ENCODE results near the gene JAZF1. TPM values are rescaled to one million over a fixed set of nuclear protein-coding genes. Genes with fewer than 3 reads are reported as not detected.

JAZF1 gene
- total and polyA plus RNA-seq, 9 donors = 10.4 to 36.0 (median 19.9) TPM

DNA sequence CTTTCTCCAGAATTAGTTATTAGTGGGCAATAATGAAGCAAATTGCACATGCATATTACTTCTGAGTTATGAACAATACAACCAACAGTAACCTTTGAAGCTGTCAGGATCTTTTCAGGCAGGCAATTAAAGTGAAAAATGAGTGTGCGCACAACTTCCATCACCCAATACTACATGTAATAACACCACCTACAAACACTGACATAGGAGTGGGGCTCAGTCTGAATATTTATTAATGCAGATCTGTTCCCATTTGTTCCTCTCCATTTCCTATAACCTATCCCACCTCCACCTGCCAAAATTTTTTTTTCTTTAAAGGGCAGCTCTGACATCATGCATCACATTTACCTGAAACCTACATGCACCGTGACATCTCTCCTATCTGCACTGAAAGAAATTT, 177.2 kb downstream of the JAZF1 start:
- intact Hi-C loops (cut with DNase I) = no loop called here
- TF ChIP-seq EP300 (IDR thresholded peaks at IDR 0.05) = no peak
- no peak for TF ChIP-seq CTCF (IDR thresholded peaks at IDR 0.05)
- TF ChIP-seq POLR2A (IDR thresholded peaks at IDR 0.05) = no peak
- Histone ChIP-seq H3K9me3 (no peaks in the 10 kb centered on the region), H3K27ac (no peak overlapping the region), H3K36me3 (no peaks in the 10 kb centered on the region), H3K4me1 (ENCODE audit: insufficient read depth) (peaks cover 7% of the 10 kb centered on the region), H3K27me3 (no peaks in the 10 kb centered on the region), H3K4me3 (no peak overlapping the region)
- no peak for DNase-seq
- WGBS, 3 donors = 98 to 99% (median 99%) methylated on average over 2 of the region's 2 CpGs

DNA sequence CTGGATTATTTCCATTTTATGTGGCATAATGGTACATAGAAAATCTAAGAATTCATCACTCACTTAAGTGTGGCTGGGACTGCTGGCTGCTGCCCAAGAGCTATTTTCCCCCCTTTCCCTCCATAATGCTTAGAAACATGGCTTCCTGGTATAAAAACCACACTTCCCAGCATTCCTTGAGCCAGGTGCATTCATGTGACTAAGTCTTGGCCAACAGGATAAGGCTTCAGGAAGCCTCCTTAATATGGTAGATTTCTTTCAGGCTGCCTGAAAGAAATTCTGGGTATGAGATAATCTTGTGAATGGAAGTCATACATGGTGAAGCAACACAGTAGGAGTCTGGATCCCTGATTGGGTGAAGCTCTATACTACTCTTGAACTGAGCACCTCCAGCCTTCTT, 178.0 kb downstream of the JAZF1 start:
- Histone ChIP-seq H3K4me1 (ENCODE audit: insufficient read depth) (peaks cover 7% of the 10 kb centered on the region), H3K27me3 (no peaks in the 10 kb centered on the region), H3K27ac (no peak overlapping the region), H3K9me3 (no peaks in the 10 kb centered on the region), H3K36me3 (no peaks in the 10 kb centered on the region), H3K4me3 (no peak overlapping the region)
- DNase-seq = no peak
- no peak for TF ChIP-seq POLR2A (IDR thresholded peaks at IDR 0.05)
- no peak for TF ChIP-seq CTCF (IDR thresholded peaks at IDR 0.05)
- no peak for TF ChIP-seq EP300 (IDR thresholded peaks at IDR 0.05)
- intact Hi-C loops (cut with DNase I) = no loop called here

GRCh38 chr7:28001896-28002295, 178.7 kb downstream of the JAZF1 start:
- intact Hi-C loops (cut with DNase I) = no loop called here
- no peak for DNase-seq
- Histone ChIP-seq H3K36me3 (no peaks in the 10 kb centered on the region), H3K4me3 (no peak overlapping the region), H3K4me1 (ENCODE audit: insufficient read depth) (peaks cover 7% of the 10 kb centered on the region), H3K9me3 (no peaks in the 10 kb centered on the region), H3K27ac (no peak overlapping the region), H3K27me3 (no peaks in the 10 kb centered on the region)
- no peak for TF ChIP-seq EP300 (IDR thresholded peaks at IDR 0.05)
- TF ChIP-seq POLR2A (IDR thresholded peaks at IDR 0.05) = no peak
- no peak for TF ChIP-seq CTCF (IDR thresholded peaks at IDR 0.05)

DNA sequence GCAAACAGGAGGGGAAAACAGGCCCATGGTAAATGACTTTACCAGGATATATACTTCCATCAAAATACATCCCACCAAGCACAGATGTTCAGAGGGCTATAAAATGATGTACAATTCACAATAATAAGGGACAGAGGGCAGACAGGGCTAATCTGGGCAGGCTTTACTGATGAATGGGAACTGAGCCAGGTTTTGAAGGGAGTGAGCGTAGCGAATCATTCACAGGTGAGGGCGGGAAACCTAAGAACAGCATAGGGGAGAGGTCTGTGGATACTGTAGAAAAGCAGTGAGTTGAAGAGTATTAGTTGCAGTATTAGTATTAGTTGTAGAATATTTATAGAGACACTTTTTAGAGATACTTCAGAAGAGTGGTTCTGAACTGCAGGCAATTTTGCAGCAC, 180.8 kb downstream of the JAZF1 start:
- TF ChIP-seq POLR2A (IDR thresholded peaks at IDR 0.05) = no peak
- TF ChIP-seq CTCF (IDR thresholded peaks at IDR 0.05) = no peak
- no peak for TF ChIP-seq EP300 (IDR thresholded peaks at IDR 0.05)
- no peak for DNase-seq
- WGBS, 3 donors = 98 to 99% (median 99%) methylated on average over 3 of the region's 3 CpGs
- H3K27me3 ChIP-seq = no peaks in the 10 kb centered on the region
- peaks cover 1% of the 10 kb centered on the region for H3K4me1 ChIP-seq (ENCODE audit: insufficient read depth)
- no peak overlapping the region for H3K27ac ChIP-seq
- no peaks in the 10 kb centered on the region for H3K9me3 ChIP-seq
- no peaks in the 10 kb centered on the region for H3K36me3 ChIP-seq
- no peak overlapping the region for H3K4me3 ChIP-seq
- intact Hi-C loops (cut with DNase I) = no loop called here

DNA sequence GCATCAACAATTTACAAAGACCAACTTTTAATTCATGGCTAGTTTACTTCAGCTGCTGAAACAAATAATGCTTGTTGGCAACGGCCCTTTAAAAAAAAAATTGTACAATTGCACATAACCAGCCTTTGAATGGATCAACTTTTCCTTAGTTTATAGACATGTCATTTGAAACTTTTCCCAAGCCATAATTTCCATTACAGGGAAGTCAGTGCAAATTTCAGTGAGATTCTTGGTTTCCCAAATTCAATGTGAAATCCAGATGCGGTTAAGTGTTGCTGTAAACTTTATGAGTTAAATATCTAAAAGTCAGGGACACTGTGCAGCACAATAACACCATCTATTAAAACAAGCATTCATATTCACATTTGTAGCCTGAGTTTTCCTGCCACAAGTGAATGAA, 182.2 kb downstream of the JAZF1 start:
- H3K27me3 ChIP-seq = no peaks in the 10 kb centered on the region
- H3K9me3 ChIP-seq = no peaks in the 10 kb centered on the region
- 21 to 65% (median 53%) methylated on average over 2 of the region's 2 CpGs for WGBS, 3 donors
- TF ChIP-seq POLR2A (IDR thresholded peaks at IDR 0.05) = no peak
- no peak for TF ChIP-seq EP300 (IDR thresholded peaks at IDR 0.05)
- TF ChIP-seq CTCF (IDR thresholded peaks at IDR 0.05) = no peak
- DNase-seq = no peak
- no peak overlapping the region for H3K4me3 ChIP-seq
- intact Hi-C loops (cut with DNase I) = no loop called here
- peaks cover 1% of the 10 kb centered on the region for H3K4me1 ChIP-seq (ENCODE audit: insufficient read depth)
- H3K36me3 ChIP-seq = no peaks in the 10 kb centered on the region
- no peak overlapping the region for H3K27ac ChIP-seq
